ENCODE results near the gene TEP1.

TEP1 gene

DNA sequence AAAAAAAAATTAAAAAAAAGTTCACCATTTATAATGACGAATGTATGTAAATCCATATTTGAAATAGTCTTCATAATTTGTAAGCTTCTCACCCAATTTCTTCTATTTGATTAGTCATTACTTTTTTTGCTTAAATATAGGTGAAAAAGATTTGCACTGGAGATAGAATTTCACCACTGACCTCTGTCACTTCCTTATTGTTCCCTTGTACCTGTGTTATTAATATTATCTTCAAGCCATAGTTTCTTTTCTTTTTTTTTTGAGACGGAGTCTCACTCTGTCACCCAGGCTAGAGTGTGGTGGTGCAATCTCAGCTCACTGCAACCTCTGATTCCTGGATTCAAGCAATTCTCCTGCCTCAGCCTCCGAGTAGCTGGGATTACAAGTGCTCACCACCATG, 15.8 kb downstream of the TEP1 start:
- Histone ChIP-seq H3K4me3 (ENCODE audit: low read length) (no peak overlapping the region), H3K9me3 (ENCODE audit: low read length) (no peaks in the 10 kb centered on the region), H2AFZ (ENCODE audit: low read depth, low read length) (no peak overlapping the region), H3K27me3 (ENCODE audit: insufficient read depth, low read length) (no peaks in the 10 kb centered on the region), H3K36me3 (ENCODE audit: insufficient read depth, low read length) (peaks cover 40% of the 10 kb centered on the region), H3K4me1 (ENCODE audit: insufficient read depth, low read length) (no peaks in the 10 kb centered on the region)

DNA sequence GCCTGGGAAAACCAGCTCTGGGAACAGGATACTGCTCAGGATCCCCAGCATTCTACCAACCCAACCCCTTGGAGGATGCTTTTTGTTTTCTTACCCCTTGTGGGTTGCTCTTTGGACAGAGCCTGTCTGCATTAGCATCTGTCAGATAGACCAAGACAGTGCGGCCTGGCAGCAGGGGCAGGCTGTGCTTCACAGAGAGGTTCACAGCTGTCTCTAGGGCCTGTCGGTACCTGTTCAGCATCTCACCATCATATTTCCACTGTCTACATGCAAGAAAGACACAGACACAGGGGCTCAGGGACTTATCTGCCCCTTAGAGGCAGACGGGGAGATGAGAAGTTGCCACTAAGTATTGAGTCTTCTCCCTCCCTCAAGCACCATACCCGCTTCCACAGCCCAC, 21.8 kb downstream of the TEP1 start:
- no peaks in the 10 kb centered on the region for H3K27me3 ChIP-seq (ENCODE audit: insufficient read depth, low read length)
- H3K4me3 ChIP-seq (ENCODE audit: low read length), result no peak overlapping the region
- peaks cover 54% of the 10 kb centered on the region for H3K36me3 ChIP-seq (ENCODE audit: insufficient read depth, low read length)
- H3K4me1 ChIP-seq (ENCODE audit: insufficient read depth, low read length), result no peaks in the 10 kb centered on the region
- no peaks in the 10 kb centered on the region for H3K9me3 ChIP-seq (ENCODE audit: low read length)
- H2AFZ ChIP-seq (ENCODE audit: low read depth, low read length), result no peak overlapping the region

DNA sequence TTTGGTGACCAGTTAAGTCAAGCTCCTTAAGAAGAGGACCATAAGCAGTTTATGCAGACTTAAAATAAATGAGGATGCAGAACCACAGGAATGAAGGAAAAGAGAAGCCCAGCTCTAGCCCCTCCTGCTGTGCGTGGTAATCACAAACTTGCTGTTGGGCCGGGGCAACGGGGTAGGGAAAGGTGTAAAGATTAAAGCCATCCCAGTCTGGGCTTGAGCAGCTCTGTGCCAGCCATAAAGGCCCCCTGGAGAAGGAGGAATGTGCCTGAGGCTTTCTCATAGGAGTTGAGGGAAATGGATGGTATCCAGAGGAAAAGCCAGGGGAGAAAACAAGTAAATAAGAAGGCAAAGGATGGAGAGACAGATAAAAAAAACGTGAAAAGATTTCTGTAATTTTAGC, 25.1 kb downstream of the TEP1 start:
- H2AFZ ChIP-seq (ENCODE audit: low read depth, low read length), result no peak overlapping the region
- H3K4me3 ChIP-seq (ENCODE audit: low read length), result no peak overlapping the region
- H3K9me3 ChIP-seq (ENCODE audit: low read length), result no peaks in the 10 kb centered on the region
- H3K27me3 ChIP-seq (ENCODE audit: insufficient read depth, low read length), result no peaks in the 10 kb centered on the region
- H3K4me1 ChIP-seq (ENCODE audit: insufficient read depth, low read length), result no peaks in the 10 kb centered on the region
- H3K36me3 ChIP-seq (ENCODE audit: insufficient read depth, low read length), result peaks cover 58% of the 10 kb centered on the region

DNA sequence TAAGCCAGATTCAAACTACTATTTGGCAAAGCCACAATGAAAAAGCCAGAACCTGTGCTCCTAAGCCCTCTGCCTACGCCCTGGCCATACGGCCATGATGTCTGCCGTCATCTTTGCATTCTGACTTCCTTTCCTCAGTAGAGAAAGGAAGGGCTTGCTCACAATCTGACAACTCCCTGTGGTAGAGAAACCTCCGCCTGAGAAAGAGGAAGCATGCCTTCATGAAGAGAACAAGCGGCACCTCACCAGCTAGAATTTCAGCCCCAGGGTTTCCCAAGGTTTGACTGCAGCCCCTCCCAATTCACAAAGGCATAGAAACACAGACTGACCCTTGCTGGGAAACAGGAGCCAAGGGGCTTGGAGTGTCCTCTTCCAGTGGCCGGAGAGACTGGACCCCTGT, 25.7 kb downstream of the TEP1 start:
- H3K9me3 ChIP-seq (ENCODE audit: low read length), result no peaks in the 10 kb centered on the region
- H3K36me3 ChIP-seq (ENCODE audit: insufficient read depth, low read length), result peaks cover 63% of the 10 kb centered on the region
- H3K4me3 ChIP-seq (ENCODE audit: low read length), result no peak overlapping the region
- H3K27me3 ChIP-seq (ENCODE audit: insufficient read depth, low read length), result no peaks in the 10 kb centered on the region
- no peak overlapping the region for H2AFZ ChIP-seq (ENCODE audit: low read depth, low read length)
- no peaks in the 10 kb centered on the region for H3K4me1 ChIP-seq (ENCODE audit: insufficient read depth, low read length)

DNA sequence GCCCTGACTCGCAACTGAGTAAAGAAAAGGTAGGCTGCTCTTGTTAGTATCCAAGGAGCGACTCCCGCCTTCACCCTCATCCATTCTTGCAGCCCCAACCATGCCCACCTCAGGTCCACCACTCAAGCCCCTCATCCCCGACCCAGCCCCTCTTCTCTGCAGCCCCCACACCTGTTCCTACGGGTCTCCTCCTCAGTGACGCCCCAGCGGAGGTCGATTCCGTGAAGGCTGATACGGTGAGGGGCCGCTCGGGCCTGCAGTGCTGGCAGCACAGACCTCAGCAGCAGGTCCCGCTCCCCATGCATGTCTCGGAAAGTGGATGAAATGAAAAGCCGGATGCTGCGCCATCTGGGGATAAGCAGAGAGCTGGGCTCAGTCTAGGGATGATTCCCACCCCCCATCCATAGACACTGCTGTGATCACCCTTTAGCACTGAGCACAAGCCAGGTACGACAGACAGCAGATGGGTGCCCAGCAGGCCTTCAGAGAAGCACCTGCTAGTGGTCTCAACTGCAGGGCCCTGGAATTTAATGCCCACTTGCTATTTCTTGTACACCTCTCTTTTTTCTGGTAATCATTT, 26.9 kb downstream of the TEP1 start:
- H3K36me3 ChIP-seq (ENCODE audit: insufficient read depth, low read length), result peaks cover 71% of the 10 kb centered on the region

DNA sequence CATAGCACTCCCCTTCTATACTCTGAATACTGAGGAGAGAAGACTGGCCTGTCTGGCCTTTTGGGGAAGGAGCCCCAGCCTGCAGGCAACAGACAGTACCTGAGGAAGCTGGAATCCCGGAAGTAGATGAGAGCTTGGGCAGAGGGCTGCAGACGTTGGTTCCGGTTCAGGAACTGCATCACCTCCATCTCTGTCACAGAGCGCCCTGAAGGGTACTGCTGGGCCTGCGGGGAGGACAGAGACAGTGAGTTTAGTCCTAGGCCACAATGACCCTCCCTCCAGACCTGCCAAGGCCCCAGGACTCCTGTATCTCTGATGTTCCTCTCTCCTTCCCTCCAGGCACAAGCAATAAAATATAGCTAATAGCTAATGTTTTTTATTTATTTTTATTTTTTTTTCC, 28.4 kb downstream of the TEP1 start:
- no peak overlapping the region for H2AFZ ChIP-seq (ENCODE audit: low read depth, low read length)
- H3K9me3 ChIP-seq (ENCODE audit: low read length), result no peaks in the 10 kb centered on the region
- no peak overlapping the region for H3K4me3 ChIP-seq (ENCODE audit: low read length)
- H3K27me3 ChIP-seq (ENCODE audit: insufficient read depth, low read length), result no peaks in the 10 kb centered on the region
- peaks cover 76% of the 10 kb centered on the region for H3K36me3 ChIP-seq (ENCODE audit: insufficient read depth, low read length)
- H3K4me1 ChIP-seq (ENCODE audit: insufficient read depth, low read length), result no peaks in the 10 kb centered on the region

More for the DNA sequence above, 26.9 kb downstream of the TEP1 start:
- H3K4me3 ChIP-seq (ENCODE audit: low read length), result no peak overlapping the region
- H3K4me1 ChIP-seq (ENCODE audit: insufficient read depth, low read length), result no peaks in the 10 kb centered on the region
- H3K27me3 ChIP-seq (ENCODE audit: insufficient read depth, low read length), result no peaks in the 10 kb centered on the region
- no peaks in the 10 kb centered on the region for H3K9me3 ChIP-seq (ENCODE audit: low read length)
- no peak overlapping the region for H2AFZ ChIP-seq (ENCODE audit: low read depth, low read length)

DNA sequence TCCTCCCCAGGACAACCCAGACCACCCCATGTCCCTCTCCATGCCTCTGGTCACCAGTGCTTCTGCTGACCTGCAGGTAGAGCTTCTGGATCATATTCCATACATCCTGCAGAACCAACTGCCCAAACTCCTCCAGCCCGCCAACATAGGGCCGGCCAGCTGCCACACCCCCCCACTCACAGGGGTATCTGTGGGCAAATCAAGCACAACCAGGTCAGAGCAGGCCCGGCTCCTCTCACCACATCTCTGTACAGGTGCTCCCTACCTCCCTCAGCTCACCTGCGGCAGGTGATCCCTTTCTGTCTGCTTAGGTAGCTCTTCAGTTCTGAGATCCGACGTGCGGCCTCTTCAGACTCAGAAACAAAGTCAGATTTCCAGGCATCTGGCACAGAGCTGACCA, 29.0 kb downstream of the TEP1 start:
- Histone ChIP-seq H3K4me1 (ENCODE audit: insufficient read depth, low read length) (no peaks in the 10 kb centered on the region), H3K36me3 (ENCODE audit: insufficient read depth, low read length) (peaks cover 79% of the 10 kb centered on the region), H3K9me3 (ENCODE audit: low read length) (no peaks in the 10 kb centered on the region), H3K4me3 (ENCODE audit: low read length) (no peak overlapping the region), H2AFZ (ENCODE audit: low read depth, low read length) (no peak overlapping the region), H3K27me3 (ENCODE audit: insufficient read depth, low read length) (no peaks in the 10 kb centered on the region)

DNA sequence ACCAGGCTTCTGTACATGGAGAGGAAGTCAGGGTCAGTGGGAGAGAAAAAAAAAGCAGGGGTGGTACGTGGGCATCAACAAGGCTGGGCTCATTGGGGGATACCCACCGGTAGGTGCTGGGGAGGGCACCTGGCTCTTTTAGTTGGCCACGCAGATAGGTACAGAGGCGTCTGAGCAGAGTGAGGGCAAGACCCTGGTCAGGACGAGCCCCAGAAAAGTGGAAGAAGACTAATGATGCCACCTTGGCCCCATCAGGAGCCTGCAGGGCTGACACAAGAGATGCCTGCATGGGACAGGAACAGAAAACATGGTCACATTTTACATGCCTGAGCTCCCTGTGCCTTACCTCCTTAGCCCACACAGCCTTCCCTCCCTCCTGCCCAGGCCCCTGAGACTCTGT, 29.7 kb downstream of the TEP1 start:
- Histone ChIP-seq H3K27me3 (ENCODE audit: insufficient read depth, low read length) (no peaks in the 10 kb centered on the region), H3K9me3 (ENCODE audit: low read length) (no peaks in the 10 kb centered on the region), H2AFZ (ENCODE audit: low read depth, low read length) (no peak overlapping the region), H3K36me3 (ENCODE audit: insufficient read depth, low read length) (peaks cover 80% of the 10 kb centered on the region), H3K4me1 (ENCODE audit: insufficient read depth, low read length) (no peaks in the 10 kb centered on the region), H3K4me3 (ENCODE audit: low read length) (no peak overlapping the region)

DNA sequence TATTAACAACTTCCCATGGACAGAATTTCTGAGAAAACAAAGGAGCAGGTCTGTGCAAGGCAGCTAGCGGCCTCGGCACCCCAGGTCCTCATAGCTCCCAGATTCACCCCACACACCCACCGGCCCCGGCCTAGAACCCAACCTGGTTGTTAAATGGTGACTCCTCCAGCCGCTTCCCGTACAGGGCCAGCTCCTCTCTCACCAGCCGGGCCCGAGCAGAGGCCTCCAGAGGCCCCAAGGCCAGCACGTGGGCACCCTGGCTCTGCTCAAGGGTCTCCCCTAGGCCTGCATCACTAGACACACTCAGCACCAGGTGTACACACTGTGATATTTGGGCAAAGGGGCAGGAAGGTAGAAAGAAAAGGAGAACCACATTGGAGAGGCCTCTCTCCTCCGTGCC, 30.3 kb downstream of the TEP1 start:
- no peaks in the 10 kb centered on the region for H3K4me1 ChIP-seq (ENCODE audit: insufficient read depth, low read length)
- peaks cover 79% of the 10 kb centered on the region for H3K36me3 ChIP-seq (ENCODE audit: insufficient read depth, low read length)
- no peaks in the 10 kb centered on the region for H3K27me3 ChIP-seq (ENCODE audit: insufficient read depth, low read length)
- H2AFZ ChIP-seq (ENCODE audit: low read depth, low read length), result no peak overlapping the region
- no peaks in the 10 kb centered on the region for H3K9me3 ChIP-seq (ENCODE audit: low read length)
- H3K4me3 ChIP-seq (ENCODE audit: low read length), result no peak overlapping the region

DNA sequence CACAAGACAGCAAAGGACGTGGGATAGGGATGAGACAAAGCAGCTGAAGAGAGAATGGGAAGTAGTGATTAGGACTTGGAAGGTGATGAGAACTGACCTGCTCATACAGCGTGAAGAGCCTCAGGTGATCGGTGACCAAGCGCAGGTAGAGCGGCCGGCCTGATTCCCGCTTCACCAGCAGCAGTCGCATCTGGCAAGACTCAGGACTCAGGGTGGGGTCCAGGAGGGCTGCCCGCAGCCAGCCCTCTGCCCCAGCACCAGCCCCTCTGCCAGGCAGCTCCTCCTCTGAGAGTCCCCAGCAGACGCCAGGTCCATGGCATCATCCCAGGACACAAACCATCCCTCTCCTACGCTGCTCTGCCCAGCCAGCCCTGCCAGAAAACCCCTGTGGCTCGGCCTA, 30.8 kb downstream of the TEP1 start:
- Histone ChIP-seq H2AFZ (ENCODE audit: low read depth, low read length) (no peak overlapping the region), H3K9me3 (ENCODE audit: low read length) (no peaks in the 10 kb centered on the region), H3K36me3 (ENCODE audit: insufficient read depth, low read length) (peaks cover 80% of the 10 kb centered on the region), H3K4me3 (ENCODE audit: low read length) (no peak overlapping the region), H3K4me1 (ENCODE audit: insufficient read depth, low read length) (no peaks in the 10 kb centered on the region), H3K27me3 (ENCODE audit: insufficient read depth, low read length) (no peaks in the 10 kb centered on the region)

DNA sequence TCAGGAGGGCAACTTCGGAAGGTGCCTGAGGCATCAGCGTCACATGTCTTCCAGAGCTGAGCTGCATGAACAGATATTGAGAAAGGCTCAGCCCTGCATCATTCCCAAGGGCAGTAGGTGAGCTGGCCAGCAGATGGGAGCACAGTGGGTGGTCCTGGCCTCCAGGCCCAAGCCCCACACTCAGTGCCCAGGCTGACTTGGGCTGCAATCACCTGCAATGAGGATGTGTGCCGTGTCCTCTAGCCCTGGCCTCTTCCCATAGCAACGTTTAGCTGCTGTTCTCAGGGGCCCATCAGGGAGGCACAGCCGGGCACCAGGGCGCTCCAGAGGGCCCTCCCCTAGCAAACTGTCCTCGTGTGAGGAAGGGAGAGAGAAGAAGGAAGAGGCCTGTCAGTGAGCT, 32.0 kb downstream of the TEP1 start:
- H3K9me3 ChIP-seq (ENCODE audit: low read length), result no peaks in the 10 kb centered on the region
- no peaks in the 10 kb centered on the region for H3K4me1 ChIP-seq (ENCODE audit: insufficient read depth, low read length)
- H3K36me3 ChIP-seq (ENCODE audit: insufficient read depth, low read length), result peaks cover 82% of the 10 kb centered on the region
- no peak overlapping the region for H2AFZ ChIP-seq (ENCODE audit: low read depth, low read length)
- no peaks in the 10 kb centered on the region for H3K27me3 ChIP-seq (ENCODE audit: insufficient read depth, low read length)
- H3K4me3 ChIP-seq (ENCODE audit: low read length), result no peak overlapping the region

DNA sequence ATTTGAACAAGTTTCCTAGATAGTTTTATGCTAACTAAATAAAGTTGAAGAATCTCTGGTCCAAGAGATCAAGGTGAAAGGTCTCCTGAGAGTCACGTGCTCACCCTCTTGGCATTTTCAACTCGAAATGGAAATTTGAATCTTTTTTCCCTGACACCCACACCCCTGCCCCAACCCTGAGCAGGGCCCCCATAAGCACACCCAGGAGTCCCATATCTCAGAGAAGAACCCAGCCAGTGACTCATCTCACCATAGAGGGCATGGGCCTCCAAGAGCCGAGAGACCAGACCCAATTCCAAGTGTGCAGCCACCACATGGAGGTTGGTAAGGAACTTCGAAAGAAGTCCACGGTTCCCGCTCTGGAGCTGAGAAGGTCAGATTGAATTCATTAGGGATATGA, 32.6 kb downstream of the TEP1 start:
- H3K4me1 ChIP-seq (ENCODE audit: insufficient read depth, low read length), result no peaks in the 10 kb centered on the region
- no peaks in the 10 kb centered on the region for H3K9me3 ChIP-seq (ENCODE audit: low read length)
- H3K36me3 ChIP-seq (ENCODE audit: insufficient read depth, low read length), result peaks cover 81% of the 10 kb centered on the region

DNA sequence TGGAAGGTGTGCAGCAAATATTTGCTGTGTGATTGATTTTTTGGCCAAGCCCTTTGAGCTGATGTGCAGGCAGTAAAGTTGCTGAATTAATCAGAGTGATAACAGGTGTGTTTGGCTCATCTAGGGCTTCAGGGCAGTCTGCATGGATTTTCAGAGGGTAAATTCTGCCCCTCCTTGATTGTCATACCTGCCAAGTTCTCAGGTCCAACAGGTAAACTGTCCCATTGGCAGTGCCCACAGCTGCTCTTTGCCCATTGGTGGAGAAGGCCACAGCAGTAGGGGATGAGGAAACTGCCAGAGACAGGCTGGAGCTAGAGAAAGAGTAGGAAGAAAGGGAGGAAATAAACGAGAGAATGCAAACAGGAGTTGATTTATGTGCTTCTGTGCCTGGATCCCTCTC, 33.6 kb downstream of the TEP1 start:
- H3K27me3 ChIP-seq (ENCODE audit: insufficient read depth, low read length), result no peaks in the 10 kb centered on the region
- no peaks in the 10 kb centered on the region for H3K4me1 ChIP-seq (ENCODE audit: insufficient read depth, low read length)
- H3K36me3 ChIP-seq (ENCODE audit: insufficient read depth, low read length), result peaks cover 78% of the 10 kb centered on the region
- H2AFZ ChIP-seq (ENCODE audit: low read depth, low read length), result no peak overlapping the region
- H3K4me3 ChIP-seq (ENCODE audit: low read length), result no peak overlapping the region
- no peaks in the 10 kb centered on the region for H3K9me3 ChIP-seq (ENCODE audit: low read length)

More for the DNA sequence above, 32.6 kb downstream of the TEP1 start:
- Histone ChIP-seq H2AFZ (ENCODE audit: low read depth, low read length) (no peak overlapping the region), H3K4me3 (ENCODE audit: low read length) (no peak overlapping the region), H3K27me3 (ENCODE audit: insufficient read depth, low read length) (no peaks in the 10 kb centered on the region)

DNA sequence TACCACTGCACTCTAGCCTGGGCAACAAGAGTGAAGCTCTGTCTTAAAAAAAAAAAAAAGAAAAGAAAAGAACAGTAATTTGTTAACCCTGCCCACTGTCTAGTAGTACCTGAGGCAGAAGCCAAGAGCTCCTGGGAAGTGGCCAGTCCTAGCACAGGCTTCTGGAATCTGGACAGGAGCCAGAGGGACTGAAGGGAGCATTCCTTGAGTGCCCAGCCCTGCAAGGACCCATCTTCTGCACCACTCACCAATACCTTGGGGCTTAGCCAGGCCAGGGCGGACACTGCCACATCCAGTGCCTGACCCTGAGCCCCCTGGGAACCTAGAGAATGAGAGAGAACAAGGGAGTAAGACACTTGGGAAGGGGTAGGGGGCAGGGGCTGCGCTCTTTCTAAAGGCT, 36.1 kb downstream of the TEP1 start:
- H3K27me3 ChIP-seq (ENCODE audit: insufficient read depth, low read length), result no peaks in the 10 kb centered on the region
- H3K4me3 ChIP-seq (ENCODE audit: low read length), result no peak overlapping the region
- H3K4me1 ChIP-seq (ENCODE audit: insufficient read depth, low read length), result no peaks in the 10 kb centered on the region
- H2AFZ ChIP-seq (ENCODE audit: low read depth, low read length), result no peak overlapping the region
- H3K36me3 ChIP-seq (ENCODE audit: insufficient read depth, low read length), result peaks cover 77% of the 10 kb centered on the region
- no peaks in the 10 kb centered on the region for H3K9me3 ChIP-seq (ENCODE audit: low read length)
